Epithelial cell of alveolus of lung (primary cell): ENCODE results near the gene ARSG. TPM values are rescaled to one million over a fixed set of nuclear protein-coding genes. Genes with fewer than 3 reads are reported as not detected.

Source experiments
- total RNA-seq: library from RNA; depleted of rRNA; stranded (reverse); fragments of >200 nt; gene quantifications from 2 replicates; pipeline ENCODE4 v1.2.1, GENCODE V29; 2015

Gene ARSG
- 2.8 and 3.8 TPM in 2 replicates for total RNA-seq

DNA sequence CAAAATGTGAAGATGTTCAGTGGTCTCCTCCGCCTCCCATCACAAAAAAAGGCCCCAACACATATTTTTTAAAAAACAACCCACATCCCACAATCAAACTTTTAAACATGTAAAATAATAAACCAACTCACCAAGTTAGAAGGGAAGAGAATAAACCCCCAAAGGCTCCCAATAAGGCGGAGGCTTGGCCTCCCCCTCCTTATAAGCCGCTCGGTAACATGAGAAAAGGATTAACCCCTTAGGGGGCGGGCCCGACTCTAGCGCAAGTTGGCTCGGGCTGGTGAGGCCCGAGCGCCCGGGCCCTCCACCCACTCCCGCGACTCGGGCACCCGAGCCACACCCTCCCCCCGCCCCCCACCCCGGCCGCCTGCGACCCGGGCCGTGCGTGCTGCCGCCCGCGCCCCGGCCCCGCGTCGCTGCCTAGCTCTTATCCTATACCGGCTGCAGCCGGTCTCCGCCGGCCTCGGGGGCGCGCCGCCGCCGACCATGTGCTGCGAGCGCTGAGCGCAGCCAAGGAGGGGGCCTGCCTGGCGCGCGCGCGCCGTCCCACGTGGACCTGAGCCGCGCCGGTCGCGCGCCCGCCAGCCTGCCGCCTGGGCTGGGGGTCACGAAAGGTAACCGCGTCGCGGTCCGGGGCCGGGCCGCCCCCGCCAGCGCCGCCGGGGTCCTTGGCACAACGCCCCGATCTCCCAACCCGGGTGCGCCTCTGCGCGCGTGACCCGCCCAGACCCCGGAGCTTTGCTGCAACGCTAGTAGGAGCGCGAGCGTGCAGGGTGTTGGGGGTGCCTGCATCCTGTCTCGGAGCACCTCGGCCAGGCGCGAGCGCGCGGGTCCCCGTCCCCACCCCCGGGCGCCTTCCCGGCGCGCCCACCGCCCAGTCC, at the start of gene ARSG, which contains the start of gene SLC16A6:
Gene ARSG (plus strand): TSS at position 541 of the 881 bp plus-strand sequence. CDS start 15,999 bp downstream, outside the sequence.
Gene SLC16A6 (minus strand): TSS at position 173 of the 881 bp plus-strand sequence. CDS start 12,807 bp downstream, outside the sequence.

DNA sequence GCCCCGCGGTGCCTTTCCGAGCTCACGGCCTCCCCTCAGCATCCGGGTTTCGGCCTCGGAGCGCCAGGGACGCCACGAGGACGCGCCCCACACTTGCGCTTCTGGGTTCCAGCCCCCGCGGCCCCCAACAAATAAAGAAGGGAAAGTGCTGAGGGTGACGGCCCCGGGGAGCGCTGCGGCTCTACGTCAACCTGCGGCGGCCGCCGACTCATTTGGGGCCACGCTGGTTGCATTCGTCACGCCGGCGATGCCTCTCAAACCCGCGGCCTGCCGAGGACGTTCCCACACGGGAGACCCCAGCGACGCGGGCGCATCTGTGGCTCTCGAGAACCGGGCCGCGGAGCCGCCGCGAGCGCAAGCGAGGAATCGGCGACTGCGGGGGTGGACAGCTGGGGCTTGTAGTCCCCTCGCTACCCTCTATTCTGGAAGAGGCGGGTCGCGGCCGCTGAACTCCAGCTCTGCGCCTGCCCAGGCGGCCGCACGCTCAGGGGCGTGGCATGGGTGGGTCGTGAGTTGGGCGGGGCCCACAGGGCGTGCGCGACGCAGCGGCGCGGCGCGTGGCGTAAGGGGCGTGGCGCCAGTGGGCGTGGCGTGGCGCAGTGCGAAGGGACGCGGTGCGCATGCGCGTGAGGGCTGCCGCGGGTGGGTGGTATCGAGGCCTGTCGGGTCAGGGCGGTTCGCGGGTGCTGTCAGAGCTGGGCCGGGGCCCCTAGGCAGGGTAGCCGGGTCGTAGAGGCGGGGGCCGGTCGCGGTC, 43.7 kb upstream of the ARSG start, which contains the start of gene AMZ2:
Gene AMZ2 (plus strand): TSS at position 599 of the 754 bp plus-strand sequence. CDS start 2,145 bp downstream, outside the sequence.

DNA sequence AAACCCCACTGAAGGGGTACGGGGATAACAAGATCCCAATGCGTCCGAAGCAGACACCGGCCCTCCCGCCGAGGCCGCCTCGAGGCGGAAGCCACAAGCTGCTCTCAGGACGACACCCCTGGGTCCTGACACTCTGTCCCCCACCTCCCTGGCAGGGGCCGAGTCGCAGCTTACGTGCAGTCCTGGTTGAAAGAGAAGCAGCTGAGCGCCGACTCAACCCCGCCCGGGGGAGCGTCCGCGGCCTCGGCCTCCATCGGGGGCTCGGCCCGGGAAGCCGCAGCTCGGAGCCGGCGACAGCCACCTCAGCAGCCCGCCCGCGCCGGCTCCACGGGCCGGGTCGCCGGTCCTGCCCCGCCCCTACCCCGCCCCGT, 165.9 kb downstream of the ARSG start, which contains the start of gene WIPI1:
Gene WIPI1 (minus strand): TSS at position 329 of the 371 bp plus-strand sequence. CDS start 75 bp downstream, at position 254.

Other genes starting within 250 kb of the ARSG start
- gene AMZ2, start 43.5 kb upstream of the ARSG start, total RNA-seq, result 64.0 and 80.2 TPM in 2 replicates
- gene SLC16A6, start 368 bp upstream of the ARSG start, total RNA-seq, result 4.0 and 6.5 TPM in 2 replicates
- gene WIPI1, start 166.0 kb downstream of the ARSG start, total RNA-seq, result 108 and 112 TPM in 2 replicates
- gene PRKAR1A, start 220.9 kb downstream of the ARSG start, total RNA-seq, result 180 and 185 TPM in 2 replicates